HCT116 (cell line): ENCODE measurements around the gene OR4L1. TPM values are rescaled to one million over a fixed set of nuclear protein-coding genes. Genes with fewer than 3 reads are reported as not detected.

Experiments used
- ATAC-seq: fragments of 200-7000 bp; cut with Tn5 transposase; 2 replicates; pipeline ENCODE4 v1.9.1; 2020; ENCODE audit warnings: mild to moderate bottlenecking, moderate library complexity
- Bru-seq: library from RNA; stranded (reverse); fragments of 400-500 nt; gene quantifications from one replicate; lab custom pipeline; 2021; lab: Mats Ljungman, UMichigan
- BruChase-seq, 2 experiments: library from RNA; stranded (reverse); fragments of 400-500 nt; gene quantifications; one replicate each; lab custom pipeline; 2021; lab: Mats Ljungman, UMichigan
- BruUV-seq: library from RNA; stranded (reverse); fragments of 400-500 nt; replicated peaks from 2 replicates; lab custom pipeline; 2021; lab: Mats Ljungman, UMichigan
- CTCF ChIA-PET: fragments of 300-600 bp; sonication (Branson Sonifier 250); formaldehyde crosslinking; loops from one replicate; lab custom pipeline; 2021; ENCODE audit warnings: antibody characterized with exemption; lab: Charles Lee
- POLR2A ChIA-PET: fragments of 300-600, 350-600 bp; sonication (Branson Sonifier 250); formaldehyde crosslinking; loops from one replicate; lab custom pipeline; 2021; ENCODE audit warnings: antibody characterized with exemption; lab: Charles Lee
- RAD21 ChIA-PET, 2 experiments: fragments of 300-600 bp; sonication (Branson Sonifier 250); formaldehyde crosslinking; loops; one replicate each; lab custom pipeline; 2023; ENCODE audit warnings: low total read pairs in 2 of 2; ENCODE audit not compliant: uncharacterized antibody in 2 of 2, unreplicated experiment in 2 of 2, low non-redundant PET in 1 of 2; lab: Charles Lee
- DNase-seq: peaks from one replicate; pipeline ENCODE4 v3.0.0-alpha.2; 2010; ENCODE audit warnings: low read depth, low spot score
- H2AFZ ChIP-seq: fragments of 200-600 bp; shearing (Covaris generic), sonication (generic); 2 replicates; pipeline ENCODE4 v1.6.1; 2017; ENCODE audit warnings: low read depth, mixed run types, mixed read lengths, antibody characterized with exemption, low read length; ENCODE audit not compliant: poor library complexity, severe bottlenecking
- H3K27ac ChIP-seq: 2 replicates; pipeline ENCODE4 v1.5.1; 2012; ENCODE audit warnings: low read depth, low read length
- H3K27me3 ChIP-seq: fragments of 200-600 bp; sonication (generic); 2 replicates; pipeline ENCODE4 v1.6.1; 2016; ENCODE audit warnings: mixed run types, low read length, mixed read lengths; ENCODE audit not compliant: insufficient read depth
- H3K36me3 ChIP-seq, 2 experiments: fragments of 200-500 bp in 1 of 2; fragments of 200-600 bp in 1 of 2; sonication (Bioruptor generic) in 1 of 2; sonication (generic) in 1 of 2; 2 replicates each; pipeline versions ENCODE4 v1.5.1 to v1.6.1; 2014 to 2016; ENCODE audit warnings: low read length in 2 of 2, inconsistent platforms in 1 of 2, mixed read lengths in 1 of 2, mixed run types in 1 of 2; ENCODE audit not compliant: insufficient read depth in 2 of 2, control insufficient read depth in 1 of 2
- H3K4me1 ChIP-seq, 2 experiments: fragments of 200-600 bp in 1 of 2; sonication (generic) in 1 of 2; 2 replicates each; pipeline versions ENCODE4 v1.5.1 to v1.6.1; 2012 to 2017; ENCODE audit warnings: low read length in 2 of 2, inconsistent platforms in 1 of 2, mild to moderate bottlenecking in 1 of 2, mixed read lengths in 1 of 2, mixed run types in 1 of 2, moderate library complexity in 1 of 2; ENCODE audit not compliant: insufficient read depth in 2 of 2, control insufficient read depth in 1 of 2
- H3K4me2 ChIP-seq: fragments of 200-600 bp; sonication (generic); 2 replicates; pipeline ENCODE4 v1.6.1; 2017; ENCODE audit warnings: mixed run types, low read length, mixed read lengths
- H3K4me3 ChIP-seq, 2 experiments: fragments of 200-600 bp in 1 of 2; sonication (generic) in 1 of 2; replicated peaks in 1 of 2; 2 replicates each; pipeline ENCODE4 v1.5.1; 2011 to 2016; ENCODE audit warnings: low read length in 2 of 2, control low read depth in 1 of 2, low read depth in 1 of 2, mild to moderate bottlenecking in 1 of 2, mixed read lengths in 1 of 2, mixed run types in 1 of 2
- H3K79me2 ChIP-seq: fragments of 200-600 bp; sonication (generic); 2 replicates; pipeline ENCODE4 v1.6.1; 2017; ENCODE audit warnings: mild to moderate bottlenecking, mixed run types, low read length, moderate library complexity, mixed read lengths; ENCODE audit not compliant: insufficient read depth
- H3K9ac ChIP-seq: fragments of 200-600 bp; sonication (generic); 2 replicates; pipeline ENCODE4 v1.6.1; 2016; ENCODE audit warnings: low read length, mixed read lengths
- H3K9me2 ChIP-seq: fragments of 200-600 bp; sonication (generic), shearing (Covaris generic); 2 replicates; pipeline ENCODE4 v1.6.1; 2017; ENCODE audit warnings: mixed run types, mild to moderate bottlenecking, moderate library complexity; ENCODE audit not compliant: insufficient read depth
- H3K9me3 ChIP-seq, 2 experiments: fragments of 200-500 bp in 1 of 2; fragments of 200-600 bp in 1 of 2; sonication (Bioruptor generic) in 1 of 2; sonication (generic) in 1 of 2; 2 replicates each; pipeline ENCODE4 v1.6.1; 2014 to 2017; ENCODE audit warnings: low read length in 2 of 2, mixed read lengths in 2 of 2, inconsistent platforms in 1 of 2, low read depth in 1 of 2, mild to moderate bottlenecking in 1 of 2, mixed run types in 1 of 2, moderate library complexity in 1 of 2; ENCODE audit not compliant: control insufficient read depth in 1 of 2, insufficient read depth in 1 of 2
- H4K20me1 ChIP-seq: fragments of 200-600 bp; sonication (generic), shearing (Covaris generic); 2 replicates; pipeline ENCODE4 v1.6.1; 2017; ENCODE audit warnings: mixed run types, mild to moderate bottlenecking, moderate library complexity; ENCODE audit not compliant: insufficient read depth
- CBX3 ChIP-seq: IDR thresholded peaks from 2 replicates; pipeline ENCODE4 v1.6.1; 2012; ENCODE audit warnings: low read depth
- CEBPB ChIP-seq: IDR thresholded peaks from 2 replicates; pipeline ENCODE4 v1.6.1; 2012; ENCODE audit warnings: low read depth
- EGR1 ChIP-seq: IDR thresholded peaks from 2 replicates; pipeline ENCODE4 v1.6.1; 2012; ENCODE audit warnings: low read depth
- ELF1 ChIP-seq: IDR thresholded peaks from 2 replicates; pipeline ENCODE4 v1.6.1; 2012; ENCODE audit warnings: low read depth, borderline replicate concordance
- EZH2phosphoT487 ChIP-seq: fragments of 200-600 bp; IDR thresholded peaks from 2 replicates; pipeline ENCODE4 v1.6.1; 2018; ENCODE audit warnings: antibody characterized with exemption, borderline replicate concordance
- FOSL1 ChIP-seq: IDR thresholded peaks from 2 replicates; pipeline ENCODE4 v1.6.1; 2012; ENCODE audit warnings: low read depth
- JUND ChIP-seq: IDR thresholded peaks from 2 replicates; pipeline ENCODE4 v1.6.1; 2012
- POLR2A ChIP-seq: IDR thresholded peaks from 2 replicates; pipeline ENCODE4 v1.7.0; 2011; ENCODE audit warnings: borderline replicate concordance; ENCODE audit not compliant: insufficient read depth, insufficient read length; ENCODE audit errors: extremely low read depth
- POLR2AphosphoS5 ChIP-seq: IDR thresholded peaks from 2 replicates; pipeline ENCODE4 v1.6.1; 2011; ENCODE audit warnings: mild to moderate bottlenecking, low read depth, low read length, moderate library complexity
- RAD21 ChIP-seq: IDR thresholded peaks from 2 replicates; pipeline ENCODE4 v1.6.1; 2012; ENCODE audit warnings: low read depth, mild to moderate bottlenecking
- REST ChIP-seq: IDR thresholded peaks from 2 replicates; pipeline ENCODE4 v1.6.1; 2012; ENCODE audit warnings: low read depth
- SIN3A ChIP-seq: IDR thresholded peaks from 2 replicates; pipeline ENCODE4 v1.6.1; 2012; ENCODE audit warnings: low read depth
- SP1 ChIP-seq: IDR thresholded peaks from 2 replicates; pipeline ENCODE4 v1.6.1; 2012; ENCODE audit warnings: low read depth
- TCF7L2 ChIP-seq: IDR thresholded peaks from 2 replicates; pipeline ENCODE4 v1.7.0; 2011; ENCODE audit warnings: borderline replicate concordance, inconsistent platforms; ENCODE audit not compliant: insufficient read depth, insufficient read length; ENCODE audit errors: extremely low read depth
- YY1 ChIP-seq: IDR thresholded peaks from 2 replicates; pipeline ENCODE4 v1.6.1; 2011; ENCODE audit warnings: low read length, low read depth, moderate library complexity, mild to moderate bottlenecking; ENCODE audit not compliant: insufficient replicate concordance; ENCODE audit errors: extremely low read depth
- ZBTB33 ChIP-seq: IDR thresholded peaks from 2 replicates; pipeline ENCODE4 v1.6.1; 2011; ENCODE audit warnings: mild to moderate bottlenecking, low read length, moderate library complexity; ENCODE audit not compliant: insufficient replicate concordance; ENCODE audit errors: extremely low read depth
- ZNF274 ChIP-seq: fragments of 200-500 bp; sonication (Bioruptor generic); IDR thresholded peaks from 2 replicates; pipeline ENCODE4 v1.6.1; 2014; ENCODE audit warnings: mild to moderate bottlenecking, low read depth, low read length, inconsistent platforms
- intact Hi-C: fragments of 100-400 bp; cut with micrococcal nuclease; formaldehyde crosslinking; loops from 2 replicates; pipeline ENCODE4 v1.10.0; 2022
- long read RNA-seq: library from polyadenylated mRNA; unstranded; transcript quantifications from one replicate; pipeline ENCODE4 v2.0.0, GENCODE V29; 2021; ENCODE audit not compliant: unreplicated experiment
- polyA plus RNA-seq: library from polyadenylated mRNA; unstranded; fragments of >200 nt; gene quantifications from 2 replicates; pipeline ENCODE4 v1.2.1, GENCODE V29; 2012; ENCODE audit warnings: missing spikeins
- total RNA-seq: library from RNA; stranded (reverse); gene quantifications from one replicate; pipeline ENCODE4 v1.2.1, GENCODE V29; 2021; ENCODE audit not compliant: unreplicated experiment
- TF ChIP-seq, protein P1 (sequence below): IDR thresholded peaks from 2 replicates; pipeline ENCODE4 v1.6.1; 2012

Gene OR4L1
- total RNA-seq (not detected), Bru-seq, nascent RNA (not detected), BruChase-seq, experiment 1, labeled RNA remaining after a 6-hour chase (not detected), BruChase-seq, experiment 2, labeled RNA remaining after a 2-hour chase (not detected)
- polyA plus RNA-seq: 0.06 TPM in 1 of 2 replicates, not detected in the other
- long read RNA-seq: 0 reads

DNA sequence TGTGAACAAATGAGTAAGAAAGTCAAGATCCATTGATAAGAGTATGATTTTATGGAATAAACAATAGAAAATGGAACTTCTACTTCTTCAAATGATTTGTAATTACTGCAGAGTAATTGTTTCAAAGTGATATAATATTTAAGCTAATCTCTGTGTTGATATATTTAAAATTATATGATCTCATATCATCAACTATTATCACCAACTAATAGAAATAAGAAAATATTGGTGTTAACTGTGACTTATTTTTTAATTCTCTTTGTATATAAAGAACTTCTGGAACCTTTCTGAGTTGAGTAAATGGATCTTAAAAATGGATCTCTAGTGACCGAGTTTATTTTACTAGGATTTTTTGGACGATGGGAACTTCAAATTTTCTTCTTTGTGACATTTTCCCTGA lies at the start of gene OR4L1:
Gene OR4L1 (plus strand): TSS at position 301 of the 400 bp plus-strand sequence. CDS start 0 bp downstream, at position 301.
- DNase-seq: no peak
- H3K4me1 ChIP-seq: no peaks in the 10 kb centered on the region
- no peak within 1 kb of the TSS for H3K27ac ChIP-seq
- no peak for ATAC-seq
- H3K79me2 ChIP-seq: no peaks in the 10 kb centered on the region
- no peaks in the 10 kb centered on the region for H4K20me1 ChIP-seq
- no peak within 1 kb of the TSS for H2AFZ ChIP-seq
- H3K9ac ChIP-seq: no peak within 1 kb of the TSS
- no peak within 1 kb of the TSS for H3K4me2 ChIP-seq
- TF ChIP-seq RAD21: no peak
- no peak for TF ChIP-seq ZNF274
- TF ChIP-seq YY1: no peak
- no peak for TF ChIP-seq POLR2A
- TF ChIP-seq REST: no peak
- no peak for TF ChIP-seq CEBPB
- no peak for TF ChIP-seq TCF7L2
- no peak for TF ChIP-seq ZBTB33
- TF ChIP-seq SP1: no peak
- TF ChIP-seq EGR1: no peak
- no peak for TF ChIP-seq FOSL1
- no peak for TF ChIP-seq EZH2phosphoT487
- no peak for TF ChIP-seq POLR2AphosphoS5
- no peak for TF ChIP-seq ELF1
- no peak for TF ChIP-seq CBX3
- TF ChIP-seq SIN3A: no peak
- TF ChIP-seq, protein P1, sequence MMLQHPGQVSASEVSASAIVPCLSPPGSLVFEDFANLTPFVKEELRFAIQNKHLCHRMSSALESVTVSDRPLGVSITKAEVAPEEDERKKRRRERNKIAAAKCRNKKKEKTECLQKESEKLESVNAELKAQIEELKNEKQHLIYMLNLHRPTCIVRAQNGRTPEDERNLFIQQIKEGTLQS: no peak
- no peak for TF ChIP-seq JUND
- ChIA-PET RAD21 (no interaction called here), CTCF (no interaction called here), POLR2A (no interaction called here)
- no peaks in the 10 kb centered on the region for H3K9me2 ChIP-seq
- H3K27me3 ChIP-seq: no peaks in the 10 kb centered on the region
- H3K36me3 ChIP-seq: no peaks in the 10 kb centered on the region
- intact Hi-C loops: no loop called here
- BruUV-seq: no TSS peak
- H3K9me3 ChIP-seq: peaks cover 0 to 14% of the 10 kb centered on the region in 2 experiments; a peak in 1 of 4 replicates
- H3K4me3 ChIP-seq: no peak within 1 kb of the TSS
